Activated CD8-positive, alpha-beta T cell treated with anti-CD3 and anti-CD28 coated beads for 36 hours (primary cell): Measurements from ENCODE around the gene KICS2. TPM values are rescaled to one million over a fixed set of nuclear protein-coding genes. Genes with fewer than 3 reads are reported as not detected.

Source experiments
- ATAC-seq: fragments of 200-7000 bp; cut with Tn5 transposase; one replicate; pipeline ENCODE4 v1.10.0; 2021; ENCODE audit warnings: mild to moderate bottlenecking, moderate library complexity
- CTCF ChIA-PET: fragments of 350-600 bp; sonication (Branson Sonifier 250); formaldehyde crosslinking; loops from one replicate; lab custom pipeline; 2021; ENCODE audit warnings: antibody characterized with exemption; lab: Charles Lee
- POLR2A ChIA-PET: fragments of 350-600 bp; sonication (Branson Sonifier 250); formaldehyde crosslinking; loops from one replicate; lab custom pipeline; 2021; ENCODE audit warnings: antibody characterized with exemption; lab: Charles Lee
- DNase-seq: peaks from one replicate; pipeline ENCODE4 v3.0.0-alpha.2; 2020
- H3K27ac Mint-ChIP-seq: one replicate; pipeline ENCODE4 v1.8.0; 2021; ENCODE audit warnings: mild to moderate bottlenecking, mixed read lengths
- H3K27me3 Mint-ChIP-seq: one replicate; pipeline ENCODE4 v1.8.0; 2021; ENCODE audit warnings: mixed read lengths
- H3K36me3 Mint-ChIP-seq: one replicate; pipeline ENCODE4 v1.8.0; 2021; ENCODE audit warnings: low read depth, mixed read lengths
- H3K4me1 Mint-ChIP-seq: one replicate; pipeline ENCODE4 v1.8.0; 2021; ENCODE audit warnings: low read depth, mixed read lengths
- H3K4me3 Mint-ChIP-seq: one replicate; pipeline ENCODE4 v1.8.0; 2021; ENCODE audit warnings: mild to moderate bottlenecking, moderate library complexity, mixed read lengths
- H3K9me3 Mint-ChIP-seq: one replicate; pipeline ENCODE4 v1.8.0; 2021; ENCODE audit warnings: mixed read lengths
- intact Hi-C: fragments of 100-400 bp; cut with micrococcal nuclease; formaldehyde crosslinking; loops from one replicate; pipeline ENCODE4 v1.10.0; 2022
- total RNA-seq, 2 experiments: library from RNA; stranded (reverse); gene quantifications; one replicate each; pipeline ENCODE4 v1.2.3, GENCODE V29; 2021
- TF ChIP-seq, protein P1 (sequence below): fragments of 200-600 bp; IDR thresholded peaks from one replicate; pipeline ENCODE4 v1.8.0; 2022; ENCODE audit warnings: antibody characterized with exemption, mild to moderate bottlenecking

Gene KICS2
- total RNA-seq: 10 to 100 TPM; 16.6 to 19.7 TPM

DNA sequence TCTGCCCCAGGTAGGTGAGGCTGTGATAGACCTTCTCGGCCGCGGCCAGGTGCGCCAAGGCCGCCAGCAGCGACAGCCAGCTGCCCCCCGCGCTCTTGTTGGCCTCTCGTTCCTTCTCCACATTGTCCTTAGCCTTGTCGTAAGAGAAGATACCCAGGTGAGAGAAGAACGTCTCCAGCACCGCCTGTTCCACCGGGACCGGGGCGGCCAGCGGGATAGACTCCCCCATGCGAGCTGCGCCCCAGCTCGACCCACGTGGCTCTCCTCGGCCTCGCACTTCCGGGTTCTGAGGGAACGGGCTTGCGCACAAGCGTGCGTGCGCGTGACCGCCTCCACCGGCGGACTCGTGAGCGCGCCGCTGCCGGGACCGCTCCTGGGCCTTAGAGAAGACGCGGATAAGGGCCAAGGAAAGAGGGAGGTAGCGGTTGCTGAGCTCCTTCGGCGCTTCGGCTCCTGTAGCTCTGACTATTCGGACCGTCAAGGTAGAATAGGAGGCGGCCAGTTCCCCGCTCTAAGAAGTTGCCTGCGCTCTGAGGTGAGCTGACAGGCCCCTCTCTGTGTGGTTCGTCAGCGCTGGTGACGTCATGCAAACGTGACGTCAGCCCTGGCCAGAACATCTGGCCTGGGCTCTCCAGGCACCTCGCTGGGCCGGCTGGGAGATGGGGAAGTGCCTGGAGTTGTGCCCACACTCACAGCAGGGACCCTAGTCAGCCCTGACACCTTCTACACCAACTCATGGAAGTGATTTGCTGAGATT, at the start of gene KICS2:
TSS of gene KICS2 (minus strand) at position 288 of the 757 bp plus-strand sequence. CDS start at position 229, 59 bp downstream.
- intact Hi-C loops: no loop called here
- Mint-ChIP-seq H3K9me3 (no peaks in the 10 kb centered on the region), H3K36me3 (no peaks in the 10 kb centered on the region), H3K27ac (peak within 1 kb of the TSS; percentile 92), H3K27me3 (peaks cover 4% of the 10 kb centered on the region), H3K4me3 (peak within 1 kb of the TSS; percentile 85), H3K4me1 (peaks cover 23% of the 10 kb centered on the region)
- peak; percentile 93 for ATAC-seq
- TF ChIP-seq, protein P1, sequence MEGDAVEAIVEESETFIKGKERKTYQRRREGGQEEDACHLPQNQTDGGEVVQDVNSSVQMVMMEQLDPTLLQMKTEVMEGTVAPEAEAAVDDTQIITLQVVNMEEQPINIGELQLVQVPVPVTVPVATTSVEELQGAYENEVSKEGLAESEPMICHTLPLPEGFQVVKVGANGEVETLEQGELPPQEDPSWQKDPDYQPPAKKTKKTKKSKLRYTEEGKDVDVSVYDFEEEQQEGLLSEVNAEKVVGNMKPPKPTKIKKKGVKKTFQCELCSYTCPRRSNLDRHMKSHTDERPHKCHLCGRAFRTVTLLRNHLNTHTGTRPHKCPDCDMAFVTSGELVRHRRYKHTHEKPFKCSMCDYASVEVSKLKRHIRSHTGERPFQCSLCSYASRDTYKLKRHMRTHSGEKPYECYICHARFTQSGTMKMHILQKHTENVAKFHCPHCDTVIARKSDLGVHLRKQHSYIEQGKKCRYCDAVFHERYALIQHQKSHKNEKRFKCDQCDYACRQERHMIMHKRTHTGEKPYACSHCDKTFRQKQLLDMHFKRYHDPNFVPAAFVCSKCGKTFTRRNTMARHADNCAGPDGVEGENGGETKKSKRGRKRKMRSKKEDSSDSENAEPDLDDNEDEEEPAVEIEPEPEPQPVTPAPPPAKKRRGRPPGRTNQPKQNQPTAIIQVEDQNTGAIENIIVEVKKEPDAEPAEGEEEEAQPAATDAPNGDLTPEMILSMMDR: no peak
- CTCF ChIA-PET: interaction anchor here (1.0 kb wide), 2 partner anchors 378 to 383 kb away, joined by 3 read pairs; partner anchors contain the start of gene SRGAP1
- peak; percentile 93 for DNase-seq
- POLR2A ChIA-PET: interaction anchor here (0.9 to 1.4 kb wide), 3 partner anchors 11 to 1939 kb away, joined by 3 to 4 read pairs (median 3); no protein-coding TSS in a partner anchor

DNA sequence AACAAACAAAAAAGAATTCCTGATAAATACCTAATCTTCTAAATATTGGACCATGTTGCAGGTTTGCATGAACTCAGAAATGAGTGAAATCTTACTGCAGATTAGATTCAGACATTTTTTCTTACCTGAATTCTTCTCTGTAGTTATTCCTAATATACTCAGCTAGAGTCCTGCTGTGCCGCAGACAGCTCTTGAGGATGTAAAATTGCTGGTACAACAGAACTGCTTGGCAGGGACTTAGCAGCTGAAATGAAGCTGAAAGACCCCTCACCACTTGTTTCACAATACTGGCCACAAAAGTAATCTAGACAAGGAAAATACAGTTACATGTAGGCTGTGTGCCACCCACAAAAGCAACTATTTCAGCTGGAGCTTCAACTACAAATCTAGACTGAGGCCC, 48.3 kb upstream of the KICS2 start:
- H3K4me3 Mint-ChIP-seq: no peak overlapping the region
- POLR2A ChIA-PET: interaction anchor here (1.2 kb wide), 1 partner anchor 119 kb away, joined by 3 read pairs; no protein-coding TSS in a partner anchor
- peaks cover 4% of the 10 kb centered on the region for H3K4me1 Mint-ChIP-seq
- TF ChIP-seq, protein P1: no peak
- no peaks in the 10 kb centered on the region for H3K36me3 Mint-ChIP-seq
- H3K9me3 Mint-ChIP-seq: no peaks in the 10 kb centered on the region
- no peak overlapping the region for H3K27ac Mint-ChIP-seq
- CTCF ChIA-PET: no interaction called here
- ATAC-seq (no peak), DNase-seq (no peak)
- intact Hi-C loops: loop anchor here (10.0 kb wide), 1 partner anchor 124 kb away; the partner anchor contains the start of gene C12orf56
- no peaks in the 10 kb centered on the region for H3K27me3 Mint-ChIP-seq

DNA sequence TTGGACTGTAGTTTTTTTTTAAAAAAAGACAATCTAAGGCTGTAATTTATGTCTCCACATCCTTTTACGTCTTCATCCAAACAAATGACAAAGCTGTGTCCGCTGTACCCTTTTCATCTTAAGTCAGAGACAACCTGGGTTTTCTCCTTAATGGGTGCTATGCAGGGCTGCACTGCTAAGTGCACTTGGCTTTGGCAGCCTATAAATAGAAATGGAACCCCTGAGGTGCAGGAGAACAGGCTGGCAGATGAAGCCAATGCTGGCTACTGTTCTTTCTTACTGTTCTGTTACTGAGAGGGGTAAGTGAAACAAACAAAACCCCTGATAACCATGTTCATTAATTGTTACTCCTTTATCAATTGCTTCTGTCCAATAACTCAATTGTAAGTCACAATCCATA, 47.1 kb upstream of the KICS2 start:
- Mint-ChIP-seq H3K27me3 (no peaks in the 10 kb centered on the region), H3K4me1 (peaks cover 4% of the 10 kb centered on the region), H3K36me3 (no peaks in the 10 kb centered on the region), H3K4me3 (no peak overlapping the region), H3K27ac (no peak overlapping the region), H3K9me3 (no peaks in the 10 kb centered on the region)
- ChIA-PET POLR2A (interaction anchor here (1.2 kb wide), 1 partner anchor 120 kb away, joined by 3 read pairs; no protein-coding TSS in a partner anchor), CTCF (no interaction called here)
- TF ChIP-seq, protein P1: no peak
- intact Hi-C loops: no loop called here
- ATAC-seq (no peak), DNase-seq (no peak)

DNA sequence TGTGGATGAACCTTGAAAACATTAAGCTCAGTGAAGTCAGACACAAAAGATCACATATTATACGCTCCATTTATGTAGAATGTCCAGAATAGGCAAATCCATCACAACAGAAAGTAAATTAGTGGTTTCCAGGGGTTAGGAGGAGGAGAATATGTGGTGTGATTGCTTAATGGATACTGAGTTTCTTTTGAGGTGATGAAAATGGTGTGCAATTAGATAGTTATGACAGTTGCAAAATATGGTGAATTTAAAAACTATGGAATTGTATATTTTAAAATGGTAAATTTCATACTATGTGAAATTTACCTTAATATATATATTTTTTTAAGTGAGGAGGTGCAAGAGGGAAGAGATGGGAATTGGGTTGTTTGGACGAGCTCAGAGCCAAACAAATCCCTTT, 46.3 kb upstream of the KICS2 start:
- Mint-ChIP-seq H3K36me3 (no peaks in the 10 kb centered on the region), H3K4me3 (no peak overlapping the region), H3K9me3 (no peaks in the 10 kb centered on the region), H3K27ac (no peak overlapping the region), H3K4me1 (peaks cover 4% of the 10 kb centered on the region), H3K27me3 (no peaks in the 10 kb centered on the region)
- DNase-seq (no peak), ATAC-seq (no peak)
- ChIA-PET POLR2A (no interaction called here), CTCF (no interaction called here)
- intact Hi-C loops: no loop called here
- TF ChIP-seq, protein P1: no peak

DNA sequence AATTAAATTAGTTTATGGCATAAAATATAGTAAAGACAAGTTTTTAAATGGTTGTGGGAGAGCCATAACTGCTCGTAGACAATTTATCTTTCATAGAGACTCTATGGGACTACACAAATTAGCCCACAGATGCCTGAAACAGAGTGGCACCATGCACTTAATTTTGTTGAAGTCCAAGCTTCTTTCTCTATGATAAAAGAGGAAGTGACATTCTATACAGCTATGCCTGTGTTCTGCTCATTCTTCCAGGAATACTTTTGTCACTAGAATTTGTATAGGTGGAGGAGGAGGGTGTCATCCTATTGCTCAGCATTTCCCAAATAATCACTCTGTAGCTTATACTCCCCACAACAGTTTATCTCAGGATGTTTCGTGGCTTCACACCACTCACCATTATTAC, 43.7 kb upstream of the KICS2 start:
- Mint-ChIP-seq H3K4me1 (peaks cover 4% of the 10 kb centered on the region), H3K4me3 (no peak overlapping the region), H3K27ac (no peak overlapping the region), H3K9me3 (no peaks in the 10 kb centered on the region), H3K36me3 (no peaks in the 10 kb centered on the region), H3K27me3 (no peaks in the 10 kb centered on the region)
- ATAC-seq (peak; percentile 34), DNase-seq (no peak)
- intact Hi-C loops: no loop called here
- TF ChIP-seq, protein P1: no peak
- ChIA-PET CTCF (interaction anchor here (1.1 kb wide), 1 partner anchor 9 kb away, joined by 4 read pairs; no protein-coding TSS in a partner anchor), POLR2A (no interaction called here)
